Stomach (tissue), 4 donors: Measurements from ENCODE around the gene TUB.

Source experiments
- CTCF ChIP-seq, 7 experiments: fragments of 450-650 bp in 4 of 7; fragments of 200-600 bp in 3 of 7; sonication (generic) in 3 of 7; IDR thresholded peaks; one replicate each; pipeline ENCODE4 v1.5.1; 2016 to 2019; ENCODE audit warnings: antibody characterized with exemption in 7 of 7, control low read depth in 2 of 7, mild to moderate bottlenecking in 1 of 7
- EP300 ChIP-seq: sonication (generic); formaldehyde crosslinking; IDR thresholded peaks from one replicate; pipeline ENCODE4 v1.6.1; 2017; ENCODE audit warnings: antibody characterized with exemption
- POLR2A ChIP-seq, 4 donors: fragments of 450-650 bp; IDR thresholded peaks; one replicate each; pipeline ENCODE4 v1.6.1; 2016; ENCODE audit warnings: antibody characterized with exemption in 4 of 4, control low read depth in 2 of 4, mild to moderate bottlenecking in 1 of 4, moderate library complexity in 1 of 4

- TF ChIP-seq POLR2A (IDR thresholded peaks at IDR 0.05) (no peak), CTCF (IDR thresholded peaks at IDR 0.05) (no peak), EP300 (no peak)
These were observed 17.7 kb upstream of the TUB start for GRCh38 chr11:8063324-8063723.
